Endothelial cell of umbilical vein (primary cell): Measurements from ENCODE around the gene SIRPB1. TPM values are rescaled to one million over a fixed set of nuclear protein-coding genes. Genes with fewer than 3 reads are reported as not detected.

Experiments
- BruUV-seq: library from RNA; stranded (reverse); fragments of 400-500 nt; replicated peaks from 2 replicates; lab custom pipeline; 2021; lab: Mats Ljungman, UMichigan
- CTCF ChIA-PET: fragments of 300-600, 350-600 bp; sonication (Branson Sonifier 250); formaldehyde crosslinking; loops from one replicate; lab custom pipeline; 2021; ENCODE audit warnings: antibody characterized with exemption, inconsistent platforms; lab: Charles Lee
- POLR2A ChIA-PET: fragments of 300-600, 350-600 bp; sonication (Branson Sonifier 250); formaldehyde crosslinking; loops from one replicate; lab custom pipeline; 2021; ENCODE audit warnings: antibody characterized with exemption, inconsistent platforms; lab: Charles Lee
- DNase-seq: peaks from one replicate; pipeline ENCODE4 v3.0.0-alpha.2; 2011; ENCODE audit warnings: low read depth, low spot score
- FAIRE-seq: peaks from 2 replicates; lab custom pipeline; 2011; peaks lifted over from hg19 to GRCh38; lab: Jason Lieb, UNC
- H2AFZ ChIP-seq: 2 replicates; pipeline ENCODE4 v1.6.0; 2012; ENCODE audit warnings: low read depth, low read length, control low read depth, inconsistent platforms
- H3K27ac ChIP-seq: 2 replicates; pipeline ENCODE4 v1.5.1; 2011; ENCODE audit warnings: low read depth, mild to moderate bottlenecking, control low read depth, low read length, moderate library complexity; ENCODE audit not compliant: insufficient read depth
- H3K27me3 ChIP-seq, 2 experiments: 2 replicates each; pipeline versions ENCODE4 v1.6.0 to v1.6.1; 2011; ENCODE audit warnings: low read length in 2 of 2, mixed read lengths in 1 of 2; ENCODE audit not compliant: control insufficient read depth in 2 of 2, insufficient read depth in 2 of 2
- H3K36me3 ChIP-seq, 2 experiments: 2 replicates in 1 of 2; 3 replicates in 1 of 2; pipeline ENCODE4 v1.5.1; 2011; ENCODE audit warnings: low read length in 2 of 2, mild to moderate bottlenecking in 1 of 2, moderate library complexity in 1 of 2; ENCODE audit not compliant: control insufficient read depth in 2 of 2, insufficient read depth in 2 of 2; ENCODE audit errors: extremely low read depth in 1 of 2
- H3K4me1 ChIP-seq: 3 replicates; pipeline ENCODE4 v1.5.1; 2011; ENCODE audit warnings: mild to moderate bottlenecking, low read length; ENCODE audit not compliant: control insufficient read depth, insufficient read depth; ENCODE audit errors: extremely low read depth
- H3K4me2 ChIP-seq: 2 replicates; pipeline ENCODE4 v1.6.1; 2011; ENCODE audit warnings: low read length, control low read depth, mixed read lengths; ENCODE audit not compliant: insufficient read depth
- H3K4me3 ChIP-seq, 3 experiments: fragments of 200-600 bp in 1 of 3; sonication (generic), shearing (Covaris generic) in 1 of 3; replicated peaks in 1 of 3; 2 replicates each; pipeline ENCODE4 v1.5.1; 2011 to 2016; ENCODE audit warnings: control low read depth in 3 of 3, low read length in 3 of 3, mild to moderate bottlenecking in 2 of 3, inconsistent platforms in 1 of 3, low read depth in 1 of 3, moderate library complexity in 1 of 3; ENCODE audit not compliant: insufficient read depth in 1 of 3
- H3K79me2 ChIP-seq: 2 replicates; pipeline ENCODE4 v1.6.0; 2012; ENCODE audit warnings: low read length, inconsistent platforms; ENCODE audit not compliant: control insufficient read depth, insufficient read depth
- H3K9ac ChIP-seq: replicated peaks from 2 replicates; pipeline ENCODE3; 2011; ENCODE audit warnings: low read length, control low read depth; ENCODE audit not compliant: insufficient read depth; ENCODE audit errors: extremely low read depth
- H3K9me1 ChIP-seq: replicated peaks from 3 replicates; pipeline ENCODE4 v1.6.0; 2011; ENCODE audit warnings: mild to moderate bottlenecking, low read length; ENCODE audit not compliant: control insufficient read depth, insufficient read depth; ENCODE audit errors: extremely low read depth
- H3K9me3 ChIP-seq: replicated peaks from 2 replicates; pipeline ENCODE4 v1.5.1; 2012; ENCODE audit warnings: low read length, inconsistent platforms; ENCODE audit not compliant: control insufficient read depth, insufficient read depth
- H4K20me1 ChIP-seq: replicated peaks from 2 replicates; pipeline ENCODE3; 2011; ENCODE audit warnings: mild to moderate bottlenecking, low read length; ENCODE audit not compliant: control insufficient read depth, insufficient read depth; ENCODE audit errors: extremely low read depth
- CTCF ChIP-seq, 2 donors: IDR thresholded peaks; 1 replicate in 1 of 2; 2 replicates in 1 of 2; pipeline ENCODE4 v1.5.1; 2011; ENCODE audit warnings: low read length in 2 of 2, mild to moderate bottlenecking in 2 of 2, moderate library complexity in 2 of 2, control low read depth in 1 of 2, inconsistent platforms in 1 of 2, low read depth in 1 of 2; ENCODE audit not compliant: insufficient read depth in 1 of 2; ENCODE audit errors: extremely low read depth in 1 of 2
- EZH2 ChIP-seq: IDR thresholded peaks from 2 replicates; pipeline ENCODE4 v1.6.1; 2012; ENCODE audit warnings: borderline replicate concordance, low read depth, mild to moderate bottlenecking, moderate library complexity, low read length, inconsistent platforms; ENCODE audit not compliant: severe bottlenecking
- GATA2 ChIP-seq: IDR thresholded peaks from 2 replicates; pipeline ENCODE4 v1.7.0; 2011; ENCODE audit warnings: low read depth, mild to moderate bottlenecking, moderate library complexity, mixed read lengths, low read length; ENCODE audit not compliant: insufficient read length, insufficient read depth
- JUN ChIP-seq: IDR thresholded peaks from 2 replicates; pipeline ENCODE4 v1.6.1; 2011; ENCODE audit warnings: borderline replicate concordance, low read depth; ENCODE audit not compliant: insufficient read length, insufficient read depth
- MAX ChIP-seq: IDR thresholded peaks from 2 replicates; pipeline ENCODE4 v1.6.1; 2011; ENCODE audit not compliant: insufficient read depth, insufficient read length
- MYC ChIP-seq: IDR thresholded peaks from one replicate; pipeline ENCODE4 v1.6.1; 2011; ENCODE audit warnings: mild to moderate bottlenecking, low read depth, low read length
- POLR2AphosphoS5 ChIP-seq: IDR thresholded peaks from 2 replicates; pipeline ENCODE4 v1.6.1; 2012; ENCODE audit warnings: low read depth, mild to moderate bottlenecking, control low read depth, low read length, moderate library complexity; ENCODE audit not compliant: insufficient read depth
- dilution Hi-C: fragments of 300-500 bp; cut with MboI; formaldehyde crosslinking; loops from one replicate; pipeline ENCODE4 v1.15.0; 2019; ENCODE audit warnings: low sequenced_read_pairs; ENCODE audit not compliant: extremely low pct_ligation_motif_present
- intact Hi-C: fragments of 100-400 bp; cut with micrococcal nuclease; formaldehyde crosslinking; loops from one replicate; pipeline ENCODE4 v1.10.0; 2022
- polyA plus RNA-seq, 4 experiments: library from polyadenylated mRNA; depleted of rRNA in 3 of 4; stranded (reverse) in 3 of 4; unstranded in 1 of 4; fragments of >200 nt; gene quantifications; 2 replicates each; pipeline versions ENCODE4 v1.2.1 to v1.2.3, GENCODE V29; 2011 to 2012; ENCODE audit warnings: missing spikeins in 1 of 4
- total RNA-seq: library from RNA; stranded (reverse); gene quantifications from 2 replicates; pipeline ENCODE4 v1.2.3, GENCODE V29; 2021

Gene SIRPB1
- total and polyA plus RNA-seq, 2 donors (not counting 3 experiments of a cell fraction or from before 2014, with no cell fraction given) = 0.10 to 6.5 TPM

DNA sequence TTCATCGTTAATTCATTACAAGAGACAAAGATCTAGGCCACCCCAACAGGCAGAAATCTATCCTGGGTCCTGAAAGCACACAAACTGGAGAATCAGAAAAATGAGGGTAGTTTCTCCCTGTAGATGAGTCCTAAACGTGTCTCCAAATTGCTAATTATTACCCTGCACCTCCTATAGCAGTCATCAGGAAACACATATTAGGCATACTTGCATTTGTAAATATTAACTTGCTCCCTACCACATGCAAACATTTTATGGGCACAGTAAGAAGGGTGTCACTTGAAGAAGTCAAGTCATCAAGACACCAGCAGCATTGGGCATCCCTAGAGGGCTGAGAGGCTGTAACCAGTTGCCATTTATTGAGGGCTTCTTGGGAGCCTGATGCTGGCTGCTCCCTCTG, 17.9 kb upstream of the SIRPB1 start:
- Histone ChIP-seq H3K4me2 (no peak overlapping the region), H3K27me3 (peaks cover 0 to 2% of the 10 kb centered on the region in 2 experiments), H3K9ac (no peak overlapping the region), H3K4me1 (no peaks in the 10 kb centered on the region), H3K4me3 (no peak overlapping the region), H3K79me2 (no peaks in the 10 kb centered on the region), H3K9me3 (no peaks in the 10 kb centered on the region), H2AFZ (no peak overlapping the region), H3K36me3 (no peaks in the 10 kb centered on the region), H4K20me1 (no peaks in the 10 kb centered on the region), H3K27ac (no peak overlapping the region), H3K9me1 (no peaks in the 10 kb centered on the region)
- dilution Hi-C loops = no loop called here
- CTCF ChIA-PET = no interaction called here
- TF ChIP-seq GATA2 = no peak
- no peak for TF ChIP-seq JUN
- no peak for TF ChIP-seq POLR2AphosphoS5
- TF ChIP-seq EZH2 = no peak
- TF ChIP-seq MAX = no peak
- TF ChIP-seq MYC = no peak
- no peak for TF ChIP-seq CTCF (IDR thresholded peaks at IDR 0.05; ENCODE audit: extremely low read depth in 1 of 2, insufficient read depth in 1 of 2, low read depth in 1 of 2, low read length in 2 of 2)
- POLR2A ChIA-PET = no interaction called here
- BruUV-seq = no TSS peak
- no peak for DNase-seq
- FAIRE-seq = no peak
- intact Hi-C loops = no loop called here
